ENCODE results near the gene FBXO24.

FBXO24 gene

GRCh38 chr7:100574362-100575205 is 11.5 kb upstream of the FBXO24 start:
- DNase-seq (ENCODE audit: low read depth): no peak

DNA sequence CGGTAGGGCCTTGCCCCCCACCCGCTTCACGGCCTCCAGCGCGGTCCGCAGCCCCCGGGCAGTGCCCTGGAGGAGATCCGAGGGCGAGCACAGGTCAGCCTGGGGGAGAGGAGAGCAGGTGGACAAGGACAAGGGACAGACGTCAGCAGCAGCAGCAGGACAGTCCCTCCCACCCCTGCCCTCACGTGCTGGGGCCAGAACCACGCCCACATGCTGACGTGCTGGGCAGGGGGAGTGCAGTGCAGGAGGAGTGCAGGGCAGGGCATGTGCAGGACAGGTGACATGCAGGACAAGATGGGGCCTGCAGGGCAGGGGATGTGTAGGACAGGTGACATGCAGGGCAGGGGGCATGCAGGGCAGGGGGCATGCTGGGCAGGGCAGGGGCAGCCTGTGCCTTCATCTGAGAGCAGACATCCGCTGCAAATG is 10.9 kb upstream of the FBXO24 start:
- DNase-seq (ENCODE audit: low read depth): no peak

- no peak for DNase-seq (ENCODE audit: low read depth)
Observed at GRCh38 chr7:100575746-100576383, 10.3 kb upstream of the FBXO24 start.

DNA sequence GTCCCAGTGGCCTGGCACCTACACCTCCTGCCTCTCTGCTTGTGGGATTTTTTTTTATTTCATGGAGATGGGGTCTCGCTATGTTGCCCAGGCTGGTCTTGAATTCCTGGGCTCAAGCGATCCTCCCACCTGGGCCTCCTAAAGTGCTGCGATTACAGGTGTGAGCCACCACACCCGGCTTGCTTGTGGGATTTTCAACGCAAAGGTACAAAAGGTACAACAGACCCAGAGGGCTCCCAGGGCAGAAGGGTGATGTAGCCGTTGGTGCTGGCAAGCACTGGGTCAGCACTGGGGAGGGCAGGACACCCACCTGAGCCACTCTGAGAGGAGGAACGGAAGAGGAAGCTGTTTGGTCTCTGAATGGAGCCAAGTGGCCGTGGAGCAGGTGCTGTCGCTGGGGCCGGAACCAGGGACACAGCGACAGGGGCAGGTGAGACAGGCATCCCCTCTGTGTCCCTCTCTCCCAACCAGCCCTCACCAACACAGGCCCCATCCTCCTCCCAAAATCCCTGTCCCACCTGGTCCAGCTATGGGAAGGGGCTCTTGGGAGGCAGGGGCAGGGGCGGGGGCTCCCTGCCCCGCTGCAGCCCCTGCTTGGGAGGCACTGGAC is 9.6 kb upstream of the FBXO24 start:
- DNase-seq (ENCODE audit: low read depth): no peak

GRCh38 chr7:100577103-100577502 is 9.0 kb upstream of the FBXO24 start:
- no peak for DNase-seq (ENCODE audit: low read depth)

DNA sequence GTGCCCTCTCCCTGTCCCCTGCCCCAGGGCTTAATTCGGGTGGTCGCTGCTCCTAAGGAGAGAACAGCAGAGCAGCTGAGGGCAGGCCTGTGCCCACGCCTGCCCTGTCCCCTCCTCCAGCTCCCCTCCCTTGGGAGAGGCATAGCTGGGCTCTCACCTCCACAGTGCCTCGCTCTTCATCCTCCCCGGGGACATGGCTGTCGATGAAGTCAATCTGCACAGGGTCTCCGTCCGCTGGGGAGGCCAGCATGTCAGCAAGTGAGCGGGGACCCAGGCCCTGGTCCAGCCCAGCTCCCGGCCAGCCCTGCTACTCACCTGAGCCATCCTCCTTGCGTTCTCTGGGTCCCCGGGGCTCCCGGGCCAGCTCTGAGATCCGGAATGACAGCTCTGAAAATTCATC is 8.6 kb upstream of the FBXO24 start:
- no peak for DNase-seq (ENCODE audit: low read depth)

- no peak for DNase-seq (ENCODE audit: low read depth)
Observed at GRCh38 chr7:100578246-100579183, 7.6 kb upstream of the FBXO24 start.

GRCh38 chr7:100580466-100581283 is 5.5 kb upstream of the FBXO24 start:
- no peak for DNase-seq (ENCODE audit: low read depth)

GRCh38 chr7:100582041-100582579 is 4.0 kb upstream of the FBXO24 start:
- DNase-seq (ENCODE audit: low read depth): no peak

GRCh38 chr7:100582650-100583049 is 3.5 kb upstream of the FBXO24 start:
- no peak for DNase-seq (ENCODE audit: low read depth)

DNA sequence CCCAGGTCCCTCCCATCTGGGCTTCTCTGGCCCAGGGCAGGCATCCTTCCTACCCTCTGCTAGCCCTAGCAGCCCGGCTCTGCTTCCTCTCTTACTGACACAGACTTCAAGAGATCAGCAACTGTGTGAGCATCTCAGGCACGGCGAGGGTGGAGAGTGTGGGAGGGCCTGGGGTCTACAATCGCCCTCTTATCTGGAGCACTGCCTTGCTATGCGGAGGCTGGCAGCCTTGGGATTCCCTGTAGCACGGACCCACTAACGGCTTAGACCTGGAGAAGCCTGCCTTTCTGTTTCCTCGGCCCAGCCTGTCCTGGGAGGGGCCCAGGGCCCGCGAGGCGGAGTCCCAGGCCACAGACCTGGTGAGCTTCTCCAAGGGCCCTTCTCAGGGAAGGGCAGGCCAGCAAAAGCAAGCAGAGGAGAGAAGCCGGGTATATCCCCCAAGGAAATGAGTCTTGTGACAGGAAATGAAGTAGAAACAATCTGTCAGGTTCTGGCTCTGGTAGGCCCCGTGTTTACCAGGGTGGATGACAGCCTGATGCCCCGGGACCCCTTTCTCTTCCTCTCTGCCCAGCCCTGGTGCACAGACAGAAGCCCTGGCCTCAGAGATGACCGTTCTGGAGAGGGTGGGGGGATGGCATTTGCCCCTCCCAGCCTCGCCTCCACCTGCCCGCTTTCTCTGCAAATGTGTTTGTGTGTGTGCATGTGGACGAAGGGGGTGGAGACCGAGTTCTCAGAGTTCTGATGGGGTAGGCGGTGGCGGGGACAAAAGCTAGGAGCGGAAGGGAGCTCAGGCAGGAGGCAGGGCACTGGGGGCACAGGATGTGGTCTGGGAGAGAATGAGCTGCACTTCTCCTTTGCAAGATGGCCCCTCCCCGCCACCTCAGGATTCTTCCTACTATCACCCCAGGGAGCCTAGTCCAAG is 2.7 kb upstream of the FBXO24 start:
- peak; percentile 75 for DNase-seq (ENCODE audit: low read depth)

DNA sequence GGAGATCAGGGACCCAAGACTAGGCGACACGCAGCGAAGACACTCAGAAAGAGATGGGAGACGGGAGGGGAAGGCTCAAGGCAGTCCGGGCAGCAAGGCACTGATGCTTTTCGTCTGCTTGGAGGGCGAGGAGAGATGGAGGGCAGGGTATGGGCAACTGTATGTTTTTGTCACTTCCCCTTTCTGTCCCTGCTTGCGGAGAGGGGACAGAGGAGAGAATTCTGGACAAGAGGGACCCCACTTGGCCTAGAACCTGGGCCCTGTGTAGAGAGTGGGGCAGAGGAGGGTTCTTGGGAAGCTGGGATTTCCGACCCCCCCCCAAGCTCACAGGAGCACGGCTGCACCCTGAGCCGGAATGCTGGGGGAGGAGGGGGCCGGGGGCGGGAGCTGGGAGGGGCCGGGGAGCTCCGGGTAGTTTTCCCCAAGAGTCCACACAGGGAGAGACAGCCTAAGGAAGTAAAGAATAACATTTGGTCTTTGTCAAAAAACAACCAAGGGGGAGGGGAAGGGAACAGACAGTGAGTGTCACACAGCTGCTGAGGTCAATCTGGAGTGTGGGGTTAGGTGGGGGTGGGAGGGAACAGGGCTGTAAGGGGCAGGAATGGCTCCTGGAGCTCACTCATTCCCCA is 2.0 kb upstream of the FBXO24 start:
- no peak for DNase-seq (ENCODE audit: low read depth)

DNA sequence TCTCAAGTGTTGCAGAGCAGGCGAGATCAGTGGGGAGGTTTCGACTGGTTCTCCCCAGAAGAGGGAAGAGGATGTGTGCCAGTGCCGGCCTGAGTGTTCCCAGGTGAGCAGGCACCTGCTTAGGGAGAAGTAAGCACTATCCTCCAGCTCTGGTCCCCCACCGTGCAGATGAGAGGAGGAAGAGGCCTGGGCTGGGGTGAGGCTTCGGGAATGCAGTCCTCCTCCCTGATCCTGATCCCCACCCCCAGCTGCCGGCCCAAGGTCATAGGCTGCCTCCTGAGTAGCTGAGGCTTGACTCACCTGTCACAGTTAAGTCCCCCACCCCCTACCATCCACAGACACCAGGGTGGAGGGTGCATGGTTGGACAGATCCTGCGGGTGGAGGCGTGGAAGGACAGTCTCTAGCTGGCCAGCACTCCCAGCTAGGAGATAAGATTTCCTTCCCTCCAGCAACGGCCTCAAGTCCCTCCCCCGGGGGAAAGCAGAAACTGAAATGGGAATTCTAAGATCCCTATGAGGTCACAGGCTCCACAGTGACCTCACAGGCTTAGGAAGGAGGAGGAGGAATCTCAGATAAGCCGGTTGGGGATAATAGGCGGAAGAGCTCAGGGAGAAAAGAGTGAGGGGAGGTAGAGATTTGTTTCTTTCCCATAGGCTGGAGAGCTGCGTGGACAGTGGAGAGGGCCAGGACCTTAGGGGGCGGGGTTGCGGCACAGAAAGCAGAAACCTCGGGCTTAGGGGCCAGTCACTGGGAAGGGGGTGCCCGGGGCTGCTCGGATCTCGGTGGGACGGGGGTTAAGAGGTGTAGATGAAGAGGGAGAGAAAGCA is 1.2 kb upstream of the FBXO24 start:
- DNase-seq (ENCODE audit: low read depth): peak; percentile 78

DNA sequence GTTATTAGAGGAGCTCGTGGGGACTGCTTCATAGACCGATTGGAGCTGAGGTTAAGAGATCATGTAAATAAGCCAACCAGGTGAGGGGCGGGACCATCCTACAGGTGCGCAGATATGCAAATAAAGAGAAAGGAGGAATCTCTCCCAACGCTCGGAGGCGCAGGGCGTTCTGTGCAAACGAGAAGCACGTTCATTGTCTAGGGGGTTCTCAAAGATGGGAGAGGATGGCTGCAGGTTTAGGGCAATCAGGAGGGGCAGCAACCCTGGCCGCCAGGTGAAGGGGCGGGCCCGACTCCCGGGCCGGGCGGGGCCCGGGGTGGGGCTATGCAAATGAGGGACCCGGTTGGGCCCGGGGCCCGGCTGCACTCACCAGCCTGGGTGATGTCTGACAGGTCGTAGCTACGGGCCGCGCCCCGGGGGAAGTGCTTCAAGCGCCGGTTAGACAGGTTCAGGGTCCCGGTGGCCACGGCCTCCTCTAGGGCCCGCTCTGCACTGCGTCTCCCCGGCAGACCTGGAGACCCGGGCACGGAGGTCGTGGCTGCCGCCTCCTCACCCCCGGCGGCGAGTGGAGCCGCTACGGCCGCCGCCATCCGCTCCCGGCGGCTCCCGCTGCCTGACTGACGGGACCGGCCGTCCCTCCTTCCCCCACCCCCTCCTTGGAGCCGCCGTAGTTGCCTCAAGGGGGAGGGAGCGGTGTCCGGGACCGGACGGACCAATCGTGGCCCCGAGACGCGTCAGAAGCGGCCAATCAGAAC is 440 bp upstream of the FBXO24 start, which contains the start of gene LRCH4:
Gene LRCH4, minus strand, starts transcription at position 619 of the 755 bp plus-strand sequence. Its CDS starts 29 bp downstream, at position 590.
- no peak for DNase-seq (ENCODE audit: low read depth)

DNA sequence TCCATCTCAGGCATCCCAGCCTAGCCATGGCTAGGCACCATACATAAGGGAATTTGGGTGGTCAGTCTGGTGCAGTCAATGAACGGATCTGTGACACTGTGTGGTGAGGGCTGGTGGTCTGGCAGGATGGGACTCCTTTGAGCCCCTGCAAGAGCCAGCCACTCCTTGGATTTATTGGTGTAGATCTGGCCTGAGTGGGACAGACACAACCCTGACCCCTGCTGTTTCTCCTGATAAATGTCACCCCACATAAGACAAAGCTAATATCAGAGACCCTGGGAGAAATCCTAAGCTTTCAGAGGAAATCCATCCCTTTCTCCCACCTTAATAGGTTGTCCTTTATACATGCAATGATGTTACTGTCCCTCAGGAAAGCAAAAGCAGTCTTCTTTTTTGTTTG is 2.3 kb downstream of the FBXO24 start:
- no peak for DNase-seq (ENCODE audit: low read depth)

DNA sequence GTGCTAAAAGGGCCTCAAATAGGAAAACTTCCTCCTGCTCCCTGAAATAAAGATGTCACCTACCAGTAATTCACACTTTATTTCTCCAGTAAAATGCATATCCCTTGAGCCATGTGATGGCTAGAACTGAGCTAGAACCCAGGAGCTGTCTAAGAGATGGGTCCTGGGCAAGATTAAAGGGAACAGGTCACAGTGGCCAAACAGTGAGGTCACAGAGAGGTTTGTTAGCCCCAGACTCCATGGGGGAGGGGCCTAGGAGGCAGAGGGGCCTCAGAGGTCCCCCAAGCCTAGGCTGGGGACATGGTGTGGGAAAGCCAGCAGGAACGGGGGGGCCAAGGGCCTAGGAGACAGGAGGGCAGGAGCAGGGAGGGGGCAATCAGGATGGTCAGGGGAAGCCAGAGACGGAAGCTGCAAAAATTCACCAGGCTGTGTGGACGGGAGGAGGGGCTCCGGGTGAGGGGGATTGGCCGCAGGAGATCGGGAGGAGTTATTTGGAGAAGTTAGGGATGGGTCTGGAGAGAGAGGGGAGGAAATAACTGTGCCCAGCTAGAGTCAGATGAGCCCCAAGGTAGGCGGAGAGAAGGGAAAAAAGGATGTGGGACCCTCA is 3.3 kb downstream of the FBXO24 start:
- no peak for DNase-seq (ENCODE audit: low read depth)
